UCSD-AML1 (cell line): ENCODE measurements around the gene DPCD.

Experiments
- DNase-seq: peaks from one replicate; lab custom pipeline; 2025; ENCODE audit not compliant: unreplicated experiment; lab: John Stamatoyannopoulos, UW

Gene DPCD

DNA sequence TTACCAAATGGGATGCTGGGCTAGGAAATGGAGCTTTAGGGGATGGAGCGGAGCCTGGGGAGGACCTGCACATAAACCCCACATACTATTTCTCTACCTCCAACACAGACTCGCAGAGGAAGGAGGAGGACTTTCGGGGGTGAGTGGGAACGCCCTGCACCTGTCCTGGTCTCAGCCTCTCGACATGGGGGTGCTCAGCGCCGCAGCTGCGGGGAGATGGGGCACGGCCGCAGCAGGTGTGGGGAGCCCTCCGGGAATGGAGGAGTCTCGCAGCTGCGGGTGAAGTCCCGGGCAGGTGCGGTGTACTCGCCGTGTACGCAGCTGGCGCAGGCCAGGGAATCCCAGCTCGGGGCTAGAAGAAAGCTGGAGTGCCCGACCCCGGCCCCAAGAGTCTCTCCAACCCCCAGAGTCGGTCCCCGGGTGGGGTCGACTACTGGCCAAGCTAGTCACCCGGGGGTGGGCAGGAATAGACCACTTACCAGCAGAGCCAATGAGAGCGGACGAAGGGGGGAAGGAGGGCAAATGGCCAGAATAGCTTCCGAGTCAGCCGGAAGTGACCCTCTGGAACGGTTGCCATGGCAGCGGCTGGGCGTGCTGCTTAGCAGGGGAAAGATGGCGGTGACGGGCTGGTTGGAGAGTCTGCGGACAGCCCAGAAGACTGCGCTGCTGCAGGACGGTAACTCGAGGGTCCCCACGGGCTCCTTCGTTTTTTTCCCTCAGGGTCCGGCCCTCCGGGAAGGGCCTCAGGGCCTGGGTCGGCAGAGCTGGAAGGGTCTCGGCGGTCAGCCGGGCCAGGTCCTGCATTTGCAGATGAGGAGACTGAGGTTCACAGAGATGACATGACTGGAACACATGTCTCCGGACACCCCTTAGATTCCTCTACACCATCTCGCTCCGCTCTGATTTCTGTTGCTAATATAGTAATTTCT is at the start of gene DPCD, which contains the start of gene POLL:
Gene DPCD (plus strand): TSS at position 597 of the 929 bp plus-strand sequence. CDS start 16 bp downstream, at position 613.
Gene POLL (minus strand): TSS at position 533 of the 929 bp plus-strand sequence. CDS start 897 bp downstream, outside the sequence.
- DNase-seq = peak; percentile 92

DNA sequence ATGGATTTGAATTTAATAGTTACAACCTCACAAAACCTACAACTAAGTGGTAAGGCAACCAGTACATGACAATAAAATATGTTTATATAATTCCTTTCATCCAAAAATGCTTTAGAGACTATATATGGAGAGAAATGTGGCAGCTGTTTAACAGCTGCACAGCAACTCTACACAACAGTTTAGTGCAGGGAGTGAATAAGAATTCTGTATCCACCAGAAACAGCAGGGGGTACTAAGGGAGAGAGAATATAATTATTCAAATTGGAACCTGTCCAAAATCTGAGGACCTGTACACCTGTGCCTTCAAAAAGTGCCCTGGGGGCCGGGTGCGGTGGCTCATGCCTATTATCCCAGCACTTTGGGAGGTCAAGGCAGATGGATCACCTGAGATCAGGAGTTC is 49.7 kb upstream of the DPCD start:
- no peak for DNase-seq

DNA sequence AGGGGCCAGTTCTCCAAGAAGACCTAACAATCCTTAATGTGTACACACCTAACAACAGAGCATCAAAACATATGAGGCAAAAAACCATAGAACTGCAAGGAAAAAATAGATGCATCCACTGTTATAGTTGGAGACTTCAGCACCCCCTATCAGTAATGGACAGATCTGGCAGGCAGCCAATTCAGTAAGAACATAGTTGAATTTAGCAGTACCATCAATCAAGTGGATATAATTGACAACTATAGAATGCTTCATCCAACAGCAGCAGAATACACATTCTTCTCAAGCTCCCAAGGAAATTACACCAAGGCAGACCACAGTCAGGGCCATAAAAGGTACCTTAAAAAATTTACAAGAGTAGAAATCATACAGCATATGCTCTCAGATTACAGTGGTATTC is 42.2 kb upstream of the DPCD start:
- no peak for DNase-seq

DNA sequence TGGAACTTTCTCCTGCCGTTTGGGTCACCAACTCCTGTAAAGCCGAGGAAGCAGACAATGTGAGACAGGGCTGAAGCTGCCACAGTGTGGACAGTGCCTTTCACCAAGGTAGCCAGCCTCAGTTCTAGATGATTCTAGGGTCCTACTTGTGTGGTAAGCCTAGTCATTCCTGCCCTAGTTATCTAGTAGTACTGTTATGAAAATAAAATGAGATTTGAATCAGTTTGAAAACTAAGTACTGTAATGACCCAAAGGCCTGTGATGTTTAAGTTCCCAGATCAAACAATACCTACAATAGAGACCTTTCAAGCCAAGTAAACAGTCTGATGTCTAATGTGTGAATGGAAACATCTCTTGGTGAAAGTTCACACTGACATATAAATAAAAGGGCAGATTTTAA is 37.2 kb upstream of the DPCD start:
- no peak for DNase-seq

DNA sequence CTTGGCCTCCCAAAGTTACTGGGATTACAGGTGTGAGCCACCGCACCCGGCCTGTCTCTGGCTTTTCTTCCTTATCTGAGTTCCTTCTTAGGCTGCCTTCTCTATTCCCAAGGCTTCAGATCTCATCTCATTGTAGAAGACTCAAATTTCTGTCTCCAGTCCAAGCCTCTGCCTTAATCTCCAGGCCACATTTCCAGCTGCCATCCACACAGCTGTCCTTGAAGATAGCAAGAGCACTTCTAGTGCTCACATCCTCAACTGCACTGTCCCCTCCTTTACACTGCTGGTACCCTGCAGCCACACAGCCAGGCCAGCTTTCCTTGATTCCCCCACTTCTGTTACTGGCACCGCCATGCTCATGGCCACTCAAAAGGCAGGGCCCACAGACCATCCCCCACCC is 35.7 kb upstream of the DPCD start:
- no peak for DNase-seq

DNA sequence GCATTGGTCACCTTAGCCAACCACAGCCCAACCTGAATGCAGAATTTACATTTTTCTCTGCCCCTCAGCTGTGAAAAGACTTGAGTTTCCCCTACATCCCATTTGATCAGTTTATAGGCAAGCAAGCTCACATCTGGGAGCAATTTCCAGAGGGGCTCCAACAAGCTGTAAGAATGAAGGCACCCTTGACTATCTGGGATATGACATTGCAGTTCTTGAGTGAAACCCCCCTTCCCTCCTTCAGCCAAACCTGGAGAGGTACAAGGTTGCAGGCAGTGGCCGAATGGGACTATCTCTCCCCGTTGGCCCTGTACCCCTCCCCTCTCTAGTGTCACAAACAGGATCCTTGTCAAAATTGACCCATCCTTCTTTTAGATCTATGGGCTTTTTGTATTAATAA is 30.6 kb upstream of the DPCD start:
- no peak for DNase-seq

DNA sequence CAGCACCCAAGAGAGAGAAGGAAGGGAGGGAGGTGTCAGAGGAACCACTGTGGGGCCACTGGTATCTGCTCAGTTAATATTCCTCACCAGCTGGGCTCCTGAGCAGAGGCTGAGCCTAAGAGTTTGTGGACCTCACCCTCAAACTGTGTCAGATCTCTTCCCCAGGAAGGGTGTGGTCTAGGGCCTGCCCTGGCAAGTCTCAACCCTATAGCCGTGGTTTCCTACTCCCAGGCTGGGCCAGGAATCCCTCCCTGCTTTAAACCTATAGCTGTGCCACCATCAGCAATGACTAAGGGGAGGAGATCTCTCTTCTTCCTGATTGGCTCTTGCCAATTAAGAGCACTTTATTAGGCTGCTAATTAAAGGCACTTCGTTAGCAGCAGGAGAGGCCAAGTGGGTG is 29.9 kb upstream of the DPCD start:
- DNase-seq = peak; percentile 59

DNA sequence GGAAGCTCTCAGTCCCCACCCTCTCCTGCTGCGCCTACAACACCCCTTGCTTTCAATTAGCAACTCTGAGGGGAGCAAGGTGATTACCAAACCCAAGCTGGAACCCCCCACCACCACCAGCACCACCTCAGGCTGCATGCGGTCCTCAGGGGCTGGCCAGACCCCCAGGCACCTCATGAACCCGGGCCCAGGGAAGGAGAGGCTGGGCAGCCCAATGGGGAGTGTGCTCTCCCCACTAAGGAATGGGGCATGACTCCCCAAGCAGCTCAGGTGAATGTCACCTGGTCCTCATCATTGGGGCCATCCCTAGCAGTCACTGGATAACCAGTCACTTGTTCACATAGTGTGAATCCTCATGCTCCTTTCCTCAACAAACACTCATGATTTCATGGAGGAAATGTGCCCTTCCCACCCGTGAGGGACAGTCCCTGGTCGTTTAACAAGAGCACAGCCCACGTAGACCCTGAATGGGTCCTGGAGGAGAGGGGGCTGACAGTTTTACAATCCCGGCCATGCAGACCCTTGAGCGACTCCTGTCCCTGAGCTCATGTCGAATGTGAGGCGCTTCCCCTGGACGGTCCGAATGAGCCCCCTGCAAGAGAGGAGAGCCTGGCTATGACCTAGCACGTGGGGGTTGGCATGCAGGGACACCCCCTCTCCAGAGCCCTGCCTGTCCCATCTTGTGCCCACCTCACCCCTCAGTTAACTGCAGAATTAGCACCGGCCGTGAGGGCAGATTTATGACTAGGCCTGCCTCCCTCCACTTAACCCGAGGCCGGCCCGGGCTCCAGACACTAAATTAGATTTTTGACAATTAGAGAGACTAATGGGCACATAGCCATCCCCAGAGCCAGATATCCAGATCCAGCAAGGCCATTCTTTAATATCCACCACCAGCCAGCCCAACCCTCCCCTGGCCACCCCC is 29.2 kb upstream of the DPCD start:
- DNase-seq = no peak

DNA sequence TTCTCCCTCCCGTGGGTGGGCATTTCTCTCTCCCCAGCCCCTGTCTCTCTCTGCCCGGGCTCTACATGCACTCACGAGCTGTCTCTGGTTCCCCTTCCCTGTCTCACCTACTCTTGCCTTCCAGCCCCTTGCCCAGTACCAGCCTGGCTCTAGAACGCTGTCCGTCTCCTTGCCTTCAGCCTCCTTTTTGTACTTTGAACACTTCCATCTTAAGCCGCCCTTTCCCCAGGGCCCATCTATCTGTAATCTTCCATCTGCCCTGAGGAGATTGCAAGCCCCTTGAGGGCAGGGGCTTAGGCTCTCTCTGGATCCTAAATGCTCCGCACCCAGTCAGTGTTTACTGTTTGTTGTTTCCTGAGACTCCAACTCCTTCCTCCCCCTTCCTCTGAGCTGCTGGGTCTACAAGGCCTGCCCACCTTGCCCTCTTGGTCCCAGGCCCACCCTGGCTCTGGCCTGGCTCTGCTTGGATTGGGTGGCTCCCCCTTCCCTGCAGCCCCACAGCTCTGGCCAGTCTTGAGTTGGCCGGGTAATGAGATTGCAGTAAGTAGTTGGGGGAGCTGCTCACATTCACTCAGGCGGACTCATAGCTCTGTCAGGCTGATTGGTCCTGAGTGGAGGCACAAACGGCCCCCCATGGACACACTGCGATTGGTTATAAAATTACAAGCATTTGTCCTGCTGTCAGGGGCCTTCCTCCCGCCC is 28.4 kb upstream of the DPCD start:
- no peak for DNase-seq

DNA sequence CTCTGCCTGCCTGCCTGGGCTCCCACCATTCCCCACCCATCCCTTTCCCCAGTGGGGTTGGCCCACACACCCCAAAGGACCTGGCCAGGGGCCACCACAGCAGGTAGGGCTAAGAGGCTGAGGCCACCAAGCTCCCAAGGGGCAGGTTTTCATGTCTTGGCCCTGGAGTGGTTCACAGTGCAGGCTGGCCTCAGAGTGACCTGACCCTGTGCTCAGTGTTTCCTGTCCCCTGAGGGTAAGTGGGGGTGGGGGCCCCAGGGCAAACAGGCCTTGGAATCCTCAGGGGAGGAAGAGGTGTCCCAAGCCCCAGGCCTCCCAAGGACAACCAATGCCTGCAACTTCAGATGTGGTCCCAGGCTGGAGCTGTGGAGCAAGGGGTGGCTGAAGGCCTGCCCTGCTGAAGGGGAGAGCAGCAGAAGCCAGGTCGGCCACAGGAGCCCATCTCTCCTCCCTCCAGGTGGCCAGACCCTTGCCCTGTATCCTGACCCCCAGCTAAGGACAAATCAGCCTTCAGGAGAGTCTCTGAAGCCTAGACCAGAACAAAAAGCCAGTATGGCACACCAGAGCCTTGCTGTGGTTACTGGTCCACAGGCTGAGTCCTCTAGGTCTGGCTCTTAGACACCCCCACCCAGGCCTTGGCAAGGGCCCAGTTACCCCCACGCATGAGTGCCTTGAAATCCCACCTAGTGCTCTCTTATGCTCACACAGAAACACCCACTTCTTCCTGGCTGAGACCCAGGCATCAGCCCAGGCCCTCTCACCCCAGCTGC is 27.6 kb upstream of the DPCD start:
- DNase-seq = peak; percentile 27

DNA sequence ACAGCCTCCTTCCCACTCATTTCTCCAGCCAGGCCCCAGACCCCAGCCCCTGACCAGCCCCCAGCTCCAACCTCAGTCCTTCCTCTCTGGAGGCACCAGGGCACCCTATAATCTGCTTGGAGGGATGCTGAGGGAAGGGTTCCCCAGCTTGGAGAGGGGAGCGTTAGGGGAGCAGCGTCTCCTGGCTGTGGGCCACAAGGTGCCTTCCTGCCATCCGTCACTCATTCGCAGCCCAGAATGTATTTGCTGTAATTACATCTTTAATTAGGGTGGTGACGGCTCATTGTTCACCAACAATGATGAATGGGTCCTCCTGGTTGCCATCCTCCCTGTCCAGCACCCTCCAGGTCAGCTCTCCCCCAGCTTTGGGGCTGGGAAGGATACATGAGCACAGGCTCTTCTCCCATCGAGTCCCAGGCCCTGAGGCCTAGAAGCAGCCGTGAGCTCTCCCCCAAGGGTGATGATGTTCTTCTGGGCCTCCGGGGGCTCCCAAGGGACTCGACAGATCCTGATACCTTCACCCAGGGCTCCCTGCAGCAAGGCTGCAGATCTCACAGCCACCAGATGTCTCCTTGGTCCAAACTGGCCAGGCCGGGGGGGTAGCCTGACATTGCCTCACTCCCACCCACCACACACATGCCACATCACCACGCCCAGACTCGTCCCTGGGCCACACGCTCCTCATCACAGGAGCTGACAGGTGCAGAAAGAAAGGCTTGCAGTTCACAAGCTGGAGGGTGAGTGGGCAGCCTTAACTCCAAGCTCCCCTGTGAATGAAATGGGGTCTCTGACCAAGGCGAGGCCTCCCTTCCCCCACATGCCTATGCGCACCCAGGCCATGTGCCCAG is 26.8 kb upstream of the DPCD start:
- DNase-seq = no peak

DNA sequence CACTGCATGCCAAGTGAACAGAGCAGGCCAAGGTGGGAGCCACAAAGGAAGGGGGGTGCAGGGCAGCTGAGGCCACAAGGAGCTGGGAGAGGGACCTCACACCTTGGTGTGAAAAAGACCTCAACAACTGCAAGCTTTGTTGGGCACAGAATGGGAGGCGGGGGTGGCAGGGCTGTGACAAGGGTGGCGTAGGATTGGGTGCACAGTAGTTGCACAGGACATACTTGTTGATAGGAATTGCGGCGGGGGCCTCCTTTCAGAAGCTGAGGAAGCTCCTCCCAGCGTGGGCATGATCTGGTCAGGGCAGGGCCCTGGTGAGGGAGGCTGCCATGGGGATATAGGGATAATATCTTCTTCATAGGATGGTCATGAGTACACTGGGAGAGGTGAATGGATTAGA is 25.9 kb upstream of the DPCD start:
- DNase-seq = no peak

DNA sequence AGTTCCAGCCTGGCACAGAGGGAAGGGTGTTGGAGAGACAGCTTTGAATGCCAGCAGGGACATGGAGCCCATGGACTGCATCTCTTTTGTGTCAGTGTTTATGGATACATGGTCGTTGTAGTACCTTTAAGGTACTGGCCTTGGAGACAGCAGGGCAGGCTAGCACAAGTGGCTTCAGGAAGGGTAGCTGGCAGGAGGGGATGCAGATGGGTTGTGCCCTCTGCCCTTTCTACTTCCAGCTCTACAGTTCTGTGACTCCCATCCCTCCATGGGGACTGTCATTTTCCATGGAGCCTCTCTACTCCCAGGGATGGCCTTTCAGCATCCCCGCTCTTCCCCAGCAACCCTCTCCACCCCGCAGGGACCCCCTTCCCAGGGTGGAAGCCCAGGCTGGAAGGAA is 25.1 kb upstream of the DPCD start:
- no peak for DNase-seq

DNA sequence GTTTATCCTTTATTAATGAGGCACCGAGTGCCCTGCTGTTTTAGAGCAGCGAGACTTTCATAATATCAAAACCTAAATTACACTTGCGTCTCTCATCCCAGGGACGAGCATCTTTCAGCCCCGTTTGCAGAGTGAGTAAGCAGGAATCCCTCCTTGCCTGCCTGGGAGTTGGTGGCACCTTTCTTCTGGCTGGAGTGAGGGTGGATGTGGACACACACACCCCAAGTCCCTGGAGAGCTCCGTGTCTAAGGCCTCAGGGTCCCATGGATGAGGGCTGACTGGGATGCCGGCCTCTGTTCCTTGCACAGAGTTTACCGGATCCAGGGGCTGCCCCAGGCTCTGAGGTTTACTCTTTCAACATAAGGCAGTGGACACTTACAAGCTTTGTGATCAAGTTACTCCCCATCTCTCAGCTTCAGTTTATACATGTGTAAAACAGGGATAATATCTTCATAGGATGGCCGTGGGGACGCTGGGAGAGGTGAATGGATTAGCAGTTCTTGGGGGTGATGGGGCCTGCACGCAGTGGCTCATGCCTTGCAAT is 24.6 kb upstream of the DPCD start:
- no peak for DNase-seq

DNA sequence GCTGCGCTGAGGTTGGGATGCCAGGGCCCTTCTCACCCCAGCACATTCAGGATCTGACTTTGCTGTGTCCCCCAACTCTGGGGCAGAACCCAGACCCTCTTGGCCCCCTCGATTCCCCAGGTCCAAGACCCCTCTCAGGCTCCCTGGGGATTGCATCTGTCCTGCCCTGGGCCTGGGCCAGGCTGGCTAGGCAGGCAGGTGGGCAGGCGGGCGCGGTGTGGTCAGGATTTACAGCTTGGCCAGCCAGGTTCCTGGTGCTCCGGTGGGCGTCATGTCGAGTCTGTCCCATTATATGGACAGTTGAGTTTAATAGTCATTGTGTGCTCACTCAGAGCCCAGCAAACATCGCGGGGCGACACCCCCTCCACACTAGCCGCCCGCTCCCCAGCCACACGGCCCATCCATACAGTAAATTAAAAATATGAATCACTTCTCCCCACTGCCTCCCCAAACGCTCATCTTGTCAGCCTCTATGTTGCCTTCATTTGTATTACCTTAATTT is 23.6 kb upstream of the DPCD start:
- DNase-seq = no peak

DNA sequence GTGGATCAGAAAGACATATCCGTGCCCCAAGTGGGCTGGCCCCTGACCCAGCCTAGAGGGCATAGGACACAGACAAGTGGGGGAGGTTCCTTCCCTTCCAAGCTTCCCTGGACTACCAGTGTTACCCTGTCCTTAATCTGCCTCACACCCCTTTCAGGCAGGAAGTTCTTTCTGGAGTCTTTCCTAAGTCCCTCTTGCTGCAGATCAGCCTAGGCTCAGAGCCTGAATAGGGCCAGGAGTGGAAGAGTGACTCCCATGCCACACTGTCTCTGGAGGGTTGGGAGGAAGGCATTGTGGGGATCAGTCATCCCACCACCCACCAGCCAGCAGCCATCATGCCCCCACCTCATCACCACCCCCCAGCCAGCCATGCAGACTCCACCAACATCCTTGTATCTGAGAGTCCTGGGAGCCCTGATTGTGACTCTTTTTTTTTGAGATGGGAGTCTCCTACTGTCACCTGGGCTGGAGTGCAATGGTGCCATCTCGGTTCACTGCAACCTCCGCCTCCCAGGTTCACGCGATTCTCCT is 22.7 kb upstream of the DPCD start:
- DNase-seq = no peak

DNA sequence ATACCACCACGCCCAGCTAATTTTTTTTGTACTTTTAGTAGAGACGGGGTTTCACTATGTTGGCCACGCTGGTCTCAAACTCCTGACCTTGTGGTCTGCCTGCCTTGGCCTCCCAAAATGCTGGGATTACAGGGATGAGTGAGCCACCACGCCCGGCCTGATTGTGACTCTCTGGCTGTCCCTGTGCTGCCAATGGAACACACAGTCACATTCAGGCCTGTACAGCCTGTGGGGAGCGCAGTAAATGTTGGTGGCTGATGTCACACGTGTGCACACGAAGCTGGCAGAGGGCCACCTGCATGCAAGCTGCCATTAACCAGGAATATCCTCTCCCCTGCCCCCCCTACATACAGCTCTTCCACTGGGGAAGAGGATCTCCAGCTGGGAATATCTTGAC is 22.2 kb upstream of the DPCD start:
- DNase-seq = no peak

DNA sequence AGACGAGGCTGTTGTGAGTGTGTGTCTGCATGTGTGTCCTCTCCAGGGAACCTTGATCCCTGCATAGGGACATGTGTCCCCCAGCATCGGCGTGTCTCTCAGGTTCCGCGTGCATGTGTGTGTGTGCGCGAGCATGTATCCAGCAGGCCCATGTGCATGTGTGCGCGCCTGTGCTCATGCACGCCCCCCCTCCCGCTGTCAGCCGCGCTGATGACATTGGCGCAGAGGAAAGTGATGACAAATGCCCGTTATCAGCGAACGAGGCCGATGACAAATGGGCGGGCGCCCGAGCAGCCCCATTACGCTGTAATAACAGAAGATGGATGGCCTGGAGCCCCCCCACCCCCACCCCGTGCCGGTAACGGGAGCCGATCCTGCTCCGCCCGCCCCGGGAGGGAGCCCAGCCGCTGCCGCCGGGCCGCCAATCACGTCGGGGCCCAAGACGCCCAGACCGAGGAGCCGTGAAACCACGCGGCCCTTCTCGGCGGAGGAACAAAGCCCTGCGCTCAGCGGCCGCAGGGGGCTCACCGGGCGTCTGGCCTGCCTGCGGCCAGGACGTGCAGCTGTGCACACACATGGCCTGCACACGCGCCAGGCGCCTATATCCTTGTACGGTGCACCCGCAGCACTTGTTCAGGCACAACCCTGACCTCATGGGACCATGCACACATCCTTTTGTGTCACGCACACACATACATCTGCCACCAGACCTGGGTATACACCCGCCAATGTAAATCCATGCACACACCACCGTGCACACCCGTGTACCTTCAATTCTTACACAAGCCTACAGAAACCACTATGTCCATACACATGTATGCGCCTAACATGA is 21.6 kb upstream of the DPCD start:
- DNase-seq = no peak
